ENCODE data around the gene CASP7. TPM values are rescaled to one million over a fixed set of nuclear protein-coding genes. Genes with fewer than 3 reads are reported as not detected.

CASP7 gene
- total and polyA plus RNA-seq, 4 donors: 8.8 to 25.0 (median 11.4) TPM

- Histone ChIP-seq H3K27me3 (ENCODE audit: control insufficient read depth in 4 of 4, insufficient read depth in 4 of 4, low read length in 3 of 4) (no peaks in the 10 kb centered on the region), H3K9me3 (ENCODE audit: control insufficient read depth in 4 of 4, low read length in 3 of 4) (no peaks in the 10 kb centered on the region), H3K9ac (ENCODE audit: low read depth in 1 of 2, low read length in 2 of 2) (no peak overlapping the region), H3K4me3 (ENCODE audit: low read depth in 1 of 3, low read length in 3 of 3) (no peak overlapping the region), H3K4me1 (ENCODE audit: control insufficient read depth in 4 of 4, insufficient read depth in 4 of 4, low read length in 3 of 4) (peaks cover 0 to 8% (median 2%) of the 10 kb centered on the region in 4 donors), H3K27ac (ENCODE audit: low read depth in 1 of 2, low read length in 2 of 2) (no peak overlapping the region), H3K36me3 (ENCODE audit: control insufficient read depth in 4 of 4, insufficient read depth in 3 of 4, low read depth in 1 of 4, low read length in 3 of 4) (no peaks in the 10 kb centered on the region)
- TF ChIP-seq JUND (IDR thresholded peaks at IDR 0.05) (no peak), GABPA (IDR thresholded peaks at IDR 0.05 in 1 of 2, conservative IDR thresholded peaks at IDR 0.05 in 1 of 2) (no peak), FOXA1 (IDR thresholded peaks at IDR 0.05) (no peak), NR2F2 (IDR thresholded peaks at IDR 0.05) (no peak), HNF4A (conservative IDR thresholded peaks at IDR 0.05) (peak in 1 of 2 donors; percentile 6), HNF4G (IDR thresholded peaks at IDR 0.05) (no peak), EGR1 (IDR thresholded peaks at IDR 0.05; ENCODE audit: low read depth in 2 of 2) (no peak), RAD21 (IDR thresholded peaks at IDR 0.05) (peak; percentile 71 to 72), FOXA2 (IDR thresholded peaks at IDR 0.05) (no peak), MAX (IDR thresholded peaks at IDR 0.05) (no peak), REST (IDR thresholded peaks at IDR 0.05) (no peak), ATF3 (IDR thresholded peaks at IDR 0.05) (peak; percentile 86), CTCF (IDR thresholded peaks at IDR 0.05; ENCODE audit: low read depth, low read length, missing input control) (peak; percentile 18)
- WGBS: 11% methylated on average over 2 of the region's 2 CpGs
- DNase-seq (ENCODE audit: low spot score): peak; percentile 37
These were observed 56.2 kb downstream of the CASP7 start for GRCh38 chr10:113735913-113736312.

- no peaks in the 10 kb centered on the region for H3K9me3 ChIP-seq (ENCODE audit: control insufficient read depth in 4 of 4, low read length in 3 of 4)
- no peak for DNase-seq (ENCODE audit: low spot score)
- TF ChIP-seq EGR1 (IDR thresholded peaks at IDR 0.05; ENCODE audit: low read depth in 2 of 2) (no peak), REST (IDR thresholded peaks at IDR 0.05) (no peak), MAX (IDR thresholded peaks at IDR 0.05) (no peak), CTCF (IDR thresholded peaks at IDR 0.05; ENCODE audit: low read depth, low read length, missing input control) (no peak), YY1 (IDR thresholded peaks at IDR 0.05) (no peak), SP1 (IDR thresholded peaks at IDR 0.05) (no peak), NR2F2 (IDR thresholded peaks at IDR 0.05) (no peak), RXRA (IDR thresholded peaks at IDR 0.05) (no peak), GABPA (IDR thresholded peaks at IDR 0.05 in 1 of 2, conservative IDR thresholded peaks at IDR 0.05 in 1 of 2) (no peak), RAD21 (IDR thresholded peaks at IDR 0.05) (no peak), HNF4G (IDR thresholded peaks at IDR 0.05) (no peak), ATF3 (IDR thresholded peaks at IDR 0.05) (no peak), FOXA2 (IDR thresholded peaks at IDR 0.05) (no peak), TAF1 (conservative IDR thresholded peaks at IDR 0.05) (no peak), JUND (IDR thresholded peaks at IDR 0.05) (no peak)
These were observed 56.9 kb downstream of the CASP7 start for GRCh38 chr10:113736576-113736975.

More at GRCh38 chr10:113736576-113736975, 56.9 kb downstream of the CASP7 start:
- Histone ChIP-seq H3K36me3 (ENCODE audit: control insufficient read depth in 4 of 4, insufficient read depth in 3 of 4, low read depth in 1 of 4, low read length in 3 of 4) (no peaks in the 10 kb centered on the region), H3K27me3 (ENCODE audit: control insufficient read depth in 4 of 4, insufficient read depth in 4 of 4, low read length in 3 of 4) (no peaks in the 10 kb centered on the region), H3K4me3 (ENCODE audit: low read depth in 1 of 3, low read length in 3 of 3) (no peak overlapping the region), H3K9ac (ENCODE audit: low read depth in 1 of 2, low read length in 2 of 2) (no peak overlapping the region), H3K27ac (ENCODE audit: low read depth in 1 of 2, low read length in 2 of 2) (no peak overlapping the region), H3K4me1 (ENCODE audit: control insufficient read depth in 4 of 4, insufficient read depth in 4 of 4, low read length in 3 of 4) (peaks cover 0 to 8% (median 2%) of the 10 kb centered on the region in 4 donors)
- 26% methylated on average over 1 of the region's 1 CpG for WGBS

Data from liver (tissue), 9 donors.